Fibroblast of mammary gland (primary cell): ENCODE data around the gene MUC20.
"Not testable (repeated sequence)": the region's sequence is repeated elsewhere in the genome, so short reads cannot be mapped to it uniquely, and the experiment has no call there.

ENCODE experiments used
- DNase-seq: peaks from one replicate; pipeline ENCODE4 v3.0.0-alpha.2; 2010; ENCODE audit warnings: low read depth
- H3K4me3 ChIP-seq: 2 replicates; pipeline ENCODE4 v1.5.1; 2011; ENCODE audit warnings: low read depth, mild to moderate bottlenecking, low read length, moderate library complexity; ENCODE audit not compliant: control insufficient read depth
- TF ChIP-seq, protein P1 (sequence below): conservative IDR thresholded peaks from 2 replicates; pipeline ENCODE4 v1.5.1; 2011; ENCODE audit warnings: low read depth, low read length, inconsistent platforms; ENCODE audit not compliant: control insufficient read depth, insufficient read depth

MUC20 gene

DNA sequence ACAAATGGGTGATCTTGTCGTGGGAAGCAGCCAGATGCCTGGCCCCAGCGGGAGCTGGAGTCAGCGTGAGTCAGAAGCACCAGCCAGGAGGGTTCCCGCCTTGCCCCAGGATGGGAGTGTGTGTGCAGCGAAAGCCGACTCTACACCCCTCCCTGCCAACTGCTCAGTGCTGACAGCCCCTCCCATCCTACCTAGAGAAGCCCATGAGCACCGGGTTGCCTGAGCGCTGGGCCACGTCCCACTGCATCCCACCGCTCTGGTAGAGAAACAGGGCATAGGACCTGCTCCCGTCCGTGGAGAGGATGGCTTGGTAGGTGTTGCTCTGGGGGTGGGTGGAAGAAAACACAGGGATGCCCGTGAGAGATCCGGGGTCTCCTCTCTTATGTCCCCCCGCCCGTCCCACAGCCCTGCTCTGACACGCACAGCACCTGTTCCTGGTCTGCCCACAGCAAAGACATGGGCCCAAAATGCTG lies 48.1 kb downstream of the MUC20 start:
- TF ChIP-seq, protein P1, sequence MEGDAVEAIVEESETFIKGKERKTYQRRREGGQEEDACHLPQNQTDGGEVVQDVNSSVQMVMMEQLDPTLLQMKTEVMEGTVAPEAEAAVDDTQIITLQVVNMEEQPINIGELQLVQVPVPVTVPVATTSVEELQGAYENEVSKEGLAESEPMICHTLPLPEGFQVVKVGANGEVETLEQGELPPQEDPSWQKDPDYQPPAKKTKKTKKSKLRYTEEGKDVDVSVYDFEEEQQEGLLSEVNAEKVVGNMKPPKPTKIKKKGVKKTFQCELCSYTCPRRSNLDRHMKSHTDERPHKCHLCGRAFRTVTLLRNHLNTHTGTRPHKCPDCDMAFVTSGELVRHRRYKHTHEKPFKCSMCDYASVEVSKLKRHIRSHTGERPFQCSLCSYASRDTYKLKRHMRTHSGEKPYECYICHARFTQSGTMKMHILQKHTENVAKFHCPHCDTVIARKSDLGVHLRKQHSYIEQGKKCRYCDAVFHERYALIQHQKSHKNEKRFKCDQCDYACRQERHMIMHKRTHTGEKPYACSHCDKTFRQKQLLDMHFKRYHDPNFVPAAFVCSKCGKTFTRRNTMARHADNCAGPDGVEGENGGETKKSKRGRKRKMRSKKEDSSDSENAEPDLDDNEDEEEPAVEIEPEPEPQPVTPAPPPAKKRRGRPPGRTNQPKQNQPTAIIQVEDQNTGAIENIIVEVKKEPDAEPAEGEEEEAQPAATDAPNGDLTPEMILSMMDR: no peak
- no peak overlapping the region for H3K4me3 ChIP-seq
- peak; percentile 23 for DNase-seq

- no peak for DNase-seq
- TF ChIP-seq, protein P1: no peak
- no peak overlapping the region for H3K4me3 ChIP-seq
These were observed 48.8 kb downstream of the MUC20 start for GRCh38 chr3:195769551-195769950.

- H3K4me3 ChIP-seq: no peak overlapping the region
- TF ChIP-seq, protein P1: no peak
- DNase-seq: no peak
These were observed 49.5 kb downstream of the MUC20 start for GRCh38 chr3:195770081-195770840.

- DNase-seq, H3K4me3 ChIP-seq: not testable (repeated sequence)
These were observed 50.3 kb downstream of the MUC20 start for GRCh38 chr3:195770841-195771645.

DNA sequence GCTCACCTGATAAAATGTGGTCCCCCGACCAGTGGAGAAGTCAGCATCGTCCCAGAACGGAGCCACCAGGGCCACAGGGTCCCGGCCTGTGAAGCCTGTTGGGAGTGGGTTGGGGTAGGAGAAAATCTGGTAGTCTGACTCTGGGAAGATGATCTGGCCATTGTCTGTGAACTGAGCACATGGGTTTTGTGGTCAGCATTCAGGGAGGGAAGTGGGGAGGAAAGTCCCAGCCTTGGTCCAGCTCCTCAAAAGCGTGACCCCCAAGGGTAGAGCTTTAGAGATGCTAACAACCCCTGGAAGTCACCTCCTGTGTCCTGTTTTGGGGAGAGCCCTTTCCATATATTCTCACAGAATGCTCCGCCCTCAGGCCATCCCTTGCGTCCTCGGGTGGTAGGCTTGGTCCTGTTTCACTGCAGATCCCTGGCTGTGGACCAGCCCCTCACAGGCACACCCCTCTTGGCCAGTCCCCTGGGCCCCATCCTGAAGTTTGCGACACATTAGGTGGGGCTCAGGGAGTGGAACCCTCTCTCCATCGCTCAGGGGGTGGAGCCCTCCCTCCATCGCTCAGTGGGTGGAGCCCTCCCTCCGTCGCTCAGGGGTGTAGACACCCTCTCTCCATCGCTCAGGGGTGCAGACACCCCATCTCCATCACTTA lies 51.0 kb downstream of the MUC20 start:
- TF ChIP-seq, protein P1: no peak
- no peak for DNase-seq
- H3K4me3 ChIP-seq: no peak overlapping the region

DNA sequence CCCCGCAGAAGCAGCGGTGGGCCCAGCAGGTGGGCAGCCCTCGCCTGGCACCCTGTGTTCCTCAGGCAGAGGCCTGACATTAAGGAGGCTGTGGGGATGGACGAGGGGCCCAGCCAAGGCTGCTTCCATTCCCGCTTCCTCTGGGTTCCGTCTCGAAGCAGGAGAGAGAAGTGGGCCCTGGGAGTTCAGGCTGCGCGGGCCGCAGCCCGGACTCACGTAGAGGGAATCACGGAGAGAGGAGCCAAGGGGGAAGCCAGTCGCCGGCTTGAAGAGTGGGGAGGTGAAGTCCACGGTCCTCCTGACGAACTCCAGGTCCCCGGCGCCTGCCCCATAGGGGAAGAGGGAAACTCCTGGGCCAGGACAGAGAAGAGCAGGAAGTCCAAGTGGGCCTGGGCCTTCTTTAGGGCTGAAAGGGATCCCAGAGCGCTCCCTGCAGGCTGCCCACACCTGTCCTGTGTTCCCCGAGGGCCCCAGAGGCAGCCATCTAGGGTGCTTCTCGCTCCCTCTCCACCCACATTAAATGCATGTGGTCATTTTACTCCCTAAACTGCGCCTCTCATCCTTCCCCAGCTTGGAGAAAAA lies 53.3 kb downstream of the MUC20 start:
- DNase-seq: no peak
- H3K4me3 ChIP-seq: no peak overlapping the region
- TF ChIP-seq, protein P1: no peak
